ENCODE data around the gene TEF. TPM values are rescaled to one million over a fixed set of nuclear protein-coding genes. Genes with fewer than 3 reads are reported as not detected.
"Not testable (repeated sequence)": the region's sequence is repeated elsewhere in the genome, so short reads cannot be mapped to it uniquely, and the experiment has no call there.

TEF gene
- polyA plus RNA-seq, 1 donor: 10.0 TPM

- DNase-seq (ENCODE audit: low read depth): no peak
Observed at GRCh38 chr22:41425660-41426365, 44.1 kb downstream of the TEF start.

GRCh38 chr22:41429232-41429950 is 47.6 kb downstream of the TEF start:
- DNase-seq (ENCODE audit: low read depth): no peak

- DNase-seq (ENCODE audit: low read depth): no peak
Observed at GRCh38 chr22:41429951-41430332, 48.2 kb downstream of the TEF start.

- DNase-seq (ENCODE audit: low read depth): no peak
Observed at GRCh38 chr22:41431656-41432055, 49.9 kb downstream of the TEF start.

GRCh38 chr22:41433480-41433879 is 51.7 kb downstream of the TEF start:
- not testable (repeated sequence) for DNase-seq (ENCODE audit: low read depth)

- DNase-seq (ENCODE audit: low read depth): not testable (repeated sequence)
Observed at GRCh38 chr22:41434361-41435003, 52.7 kb downstream of the TEF start.

GRCh38 chr22:41435560-41435959 is 53.8 kb downstream of the TEF start:
- no peak for DNase-seq (ENCODE audit: low read depth)

- no peak for DNase-seq (ENCODE audit: low read depth)
Observed at GRCh38 chr22:41436322-41437113, 54.8 kb downstream of the TEF start.

- DNase-seq (ENCODE audit: low read depth): no peak
Observed at GRCh38 chr22:41437198-41437597, 55.5 kb downstream of the TEF start.

- not testable (repeated sequence) for DNase-seq (ENCODE audit: low read depth)
Observed at GRCh38 chr22:41440511-41440910, 58.8 kb downstream of the TEF start.

- DNase-seq (ENCODE audit: low read depth): no peak
Observed at GRCh38 chr22:41442240-41442792, 60.6 kb downstream of the TEF start.

- peak; percentile 98 for DNase-seq (ENCODE audit: low read depth)
Observed at GRCh38 chr22:41444360-41445128, 62.8 kb downstream of the TEF start.

- no peak for DNase-seq (ENCODE audit: low read depth)
Observed at GRCh38 chr22:41445129-41446056, 63.7 kb downstream of the TEF start.

- no peak for DNase-seq (ENCODE audit: low read depth)
Observed at GRCh38 chr22:41446057-41446501, 64.3 kb downstream of the TEF start.

- peak; percentile 83 for DNase-seq (ENCODE audit: low read depth)
Observed at GRCh38 chr22:41446639-41447434, 65.1 kb downstream of the TEF start, which contains the start of gene TOB2. Gene TOB2, minus strand, starts transcription at chr22:41446801. Its CDS starts 9,456 bp downstream, at chr22:41437345.

- peak; percentile 68 for DNase-seq (ENCODE audit: low read depth)
Observed at GRCh38 chr22:41447435-41448188, 65.9 kb downstream of the TEF start.

- DNase-seq (ENCODE audit: low read depth): peak; percentile 99
Observed at GRCh38 chr22:41448189-41448808, 66.6 kb downstream of the TEF start.
